MM.1S (cell line): ENCODE measurements around the gene CCDC187.
A peak's percentile ranks its signal among the peaks of the same experiment; 100 is the strongest.

Source experiments
- DNase-seq: peaks from one replicate; pipeline ENCODE4 v3.0.0-alpha.2; 2015
- H2AFZ ChIP-seq: fragments of 300-600 bp; sonication (generic); 2 replicates; pipeline ENCODE4 v1.6.0; 2016; ENCODE audit warnings: antibody characterized with exemption, low read length
- H3F3A ChIP-seq: fragments of 300-600 bp; sonication (generic); 2 replicates; pipeline ENCODE4 v1.6.1; 2016; ENCODE audit warnings: mild to moderate bottlenecking, antibody characterized with exemption, low read length, moderate library complexity, mixed read lengths; ENCODE audit not compliant: insufficient read depth
- H3K27ac ChIP-seq: fragments of 300-600 bp; sonication (generic); 2 replicates; pipeline ENCODE4 v1.5.1; 2016; ENCODE audit warnings: mild to moderate bottlenecking, low read length
- H3K27me3 ChIP-seq: fragments of 300-600 bp; sonication (generic); replicated peaks from 2 replicates; pipeline ENCODE4 v1.6.0; 2016; ENCODE audit warnings: low read length; ENCODE audit not compliant: insufficient read depth
- H3K36me3 ChIP-seq: fragments of 300-600 bp; sonication (generic); replicated peaks from 2 replicates; pipeline ENCODE4 v1.6.1; 2016; ENCODE audit warnings: mild to moderate bottlenecking, low read length, mixed read lengths; ENCODE audit not compliant: insufficient read depth
- H3K4me1 ChIP-seq: fragments of 300-600 bp; sonication (generic); 2 replicates; pipeline ENCODE4 v1.6.1; 2016; ENCODE audit warnings: low read length, mixed read lengths
- H3K4me2 ChIP-seq: fragments of 300-600 bp; sonication (generic); 2 replicates; pipeline ENCODE4 v1.6.0; 2016; ENCODE audit warnings: low read depth, low read length
- H3K4me3 ChIP-seq: fragments of 300-600 bp; sonication (generic); 2 replicates; pipeline ENCODE4 v1.5.1; 2016; ENCODE audit warnings: low read length, mixed read lengths
- H3K79me2 ChIP-seq: fragments of 300-600 bp; sonication (generic); 2 replicates; pipeline ENCODE4 v1.6.1; 2016; ENCODE audit warnings: mixed run types, low read length, mixed read lengths
- H3K9ac ChIP-seq: fragments of 300-600 bp; sonication (generic); 2 replicates; pipeline ENCODE4 v1.6.1; 2016; ENCODE audit warnings: low read length, mixed read lengths
- H3K9me2 ChIP-seq: fragments of 300-600 bp; sonication (generic); replicated peaks from 2 replicates; pipeline ENCODE4 v1.6.1; 2016; ENCODE audit warnings: mild to moderate bottlenecking, low read length, mixed read lengths; ENCODE audit not compliant: insufficient read depth
- H3K9me3 ChIP-seq: fragments of 300-600 bp; sonication (generic); replicated peaks from 2 replicates; pipeline ENCODE4 v1.6.1; 2016; ENCODE audit warnings: mild to moderate bottlenecking, low read length, mixed read lengths; ENCODE audit not compliant: insufficient read depth
- H4K20me1 ChIP-seq: fragments of 300-600 bp; sonication (generic); 2 replicates; pipeline ENCODE4 v1.6.1; 2016; ENCODE audit warnings: mild to moderate bottlenecking, low read length, moderate library complexity, mixed read lengths; ENCODE audit not compliant: insufficient read depth
- CTCF ChIP-seq: fragments of 300-600 bp; sonication (generic); IDR thresholded peaks from 2 replicates; pipeline ENCODE4 v1.5.1; 2016; ENCODE audit warnings: antibody characterized with exemption, low read length, mixed read lengths
- EZH2 ChIP-seq: fragments of 300-600 bp; sonication (generic); optimal IDR thresholded peaks from 2 replicates; pipeline ENCODE3; 2017; ENCODE audit warnings: low read depth, mild to moderate bottlenecking, antibody characterized with exemption, low read length, mixed read lengths
- EZH2phosphoT487 ChIP-seq: fragments of 300-600 bp; sonication (generic); IDR thresholded peaks from 2 replicates; pipeline ENCODE4 v1.6.1; 2018; ENCODE audit warnings: antibody characterized with exemption, low read length

CCDC187 gene

GRCh38 chr9:136299541-136299940 lies 4.4 kb downstream of the CCDC187 start:
- Histone ChIP-seq H3K4me1 (peaks cover 11% of the 10 kb centered on the region; the same call in 1 of the 2 replicates), H3K4me2 (no peak overlapping the region)

GRCh38 chr9:136299116-136299515 lies 4.8 kb downstream of the CCDC187 start:
- Histone ChIP-seq H3K4me3 (no peak overlapping the region), H4K20me1 (no peaks in the 10 kb centered on the region), H2AFZ (no peak overlapping the region), H3K4me2 (no peak overlapping the region), H3K9me2 (no peaks in the 10 kb centered on the region), H3K27ac (no peak overlapping the region), H3K36me3 (no peaks in the 10 kb centered on the region), H3K9ac (no peak overlapping the region), H3K9me3 (no peaks in the 10 kb centered on the region), H3F3A (peaks cover 13% of the 10 kb centered on the region), H3K4me1 (peaks cover 11% of the 10 kb centered on the region; the same call in 1 of the 2 replicates), H3K27me3 (peaks cover 77% of the 10 kb centered on the region), H3K79me2 (no peaks in the 10 kb centered on the region)
- TF ChIP-seq CTCF (no peak), EZH2phosphoT487 (no peak), EZH2 (no peak)
- DNase-seq: no peak

More at GRCh38 chr9:136299541-136299940, 4.4 kb downstream of the CCDC187 start:
- peaks cover 13% of the 10 kb centered on the region for H3F3A ChIP-seq
- H3K4me3 ChIP-seq: no peak overlapping the region
- no peaks in the 10 kb centered on the region for H3K9me2 ChIP-seq
- no peaks in the 10 kb centered on the region for H3K9me3 ChIP-seq
- no peak overlapping the region for H3K27ac ChIP-seq
- H3K36me3 ChIP-seq: no peaks in the 10 kb centered on the region
- DNase-seq: no peak
- no peak overlapping the region for H3K9ac ChIP-seq
- TF ChIP-seq EZH2: no peak
- no peak for TF ChIP-seq CTCF
- no peak for TF ChIP-seq EZH2phosphoT487
- H3K27me3 ChIP-seq: peaks cover 81% of the 10 kb centered on the region
- H2AFZ ChIP-seq: no peak overlapping the region
- H3K79me2 ChIP-seq: no peaks in the 10 kb centered on the region
- H4K20me1 ChIP-seq: no peaks in the 10 kb centered on the region

DNA sequence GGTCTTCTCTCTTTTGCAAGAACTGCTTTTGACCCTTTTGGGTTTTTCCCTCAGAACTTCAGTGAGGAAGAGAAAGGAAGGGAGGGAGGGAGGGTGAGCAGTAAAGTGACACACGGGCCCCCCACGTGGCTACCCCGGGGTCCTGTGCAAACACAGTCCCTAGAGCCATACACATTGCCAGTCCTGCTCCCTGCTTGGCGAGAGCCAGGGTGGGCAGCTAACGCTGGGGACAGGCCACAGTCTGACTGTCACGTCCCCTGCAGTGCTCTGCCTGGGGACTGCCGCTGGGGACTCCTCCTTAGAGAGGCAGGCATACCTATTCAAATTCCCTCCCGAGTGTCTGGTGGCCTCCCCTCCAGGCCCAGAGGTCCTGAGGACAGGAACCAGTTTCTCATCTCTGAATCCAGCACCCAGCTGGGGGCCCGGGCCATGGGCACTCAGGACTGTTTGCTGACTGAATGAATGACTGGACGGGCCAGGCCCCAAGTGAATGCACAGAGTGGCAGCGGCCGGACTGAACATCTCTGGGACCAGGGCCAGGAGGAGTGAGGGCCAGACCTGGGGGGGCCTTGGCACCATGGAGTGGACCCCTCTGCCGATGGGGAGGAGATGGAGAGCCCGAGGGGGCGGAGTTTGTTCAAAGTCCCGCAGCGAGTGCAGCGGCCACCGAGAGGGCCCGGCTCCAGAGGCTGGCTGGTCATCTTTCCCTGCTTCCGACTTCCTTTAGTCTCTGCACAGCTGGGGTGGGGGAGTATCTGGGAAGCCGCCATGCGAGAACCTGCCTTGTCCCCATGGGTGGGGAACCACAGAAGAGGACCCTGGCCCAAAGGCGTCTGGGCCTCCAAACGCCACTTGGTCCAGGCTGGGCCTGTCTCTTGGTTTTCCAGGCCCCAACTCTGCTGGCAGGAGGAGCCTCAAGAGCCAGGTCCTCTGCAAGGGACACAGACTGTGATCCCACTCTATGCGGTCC lies 5.8 kb downstream of the CCDC187 start:
- TF ChIP-seq EZH2phosphoT487: no peak
- TF ChIP-seq CTCF: no peak
- TF ChIP-seq EZH2: no peak
- Histone ChIP-seq H3K36me3 (no peaks in the 10 kb centered on the region), H3K4me3 (no peak overlapping the region; the same call in 1 of the 2 replicates), H3K27ac (peak overlapping the region; percentile 34; the same call in 1 of the 2 replicates), H3K9ac (no peak overlapping the region), H3K27me3 (peaks cover 66% of the 10 kb centered on the region), H3K9me3 (no peaks in the 10 kb centered on the region), H3K79me2 (no peaks in the 10 kb centered on the region), H3K4me2 (peak overlapping the region; percentile 87; the same call in 1 of the 2 replicates), H3K9me2 (no peaks in the 10 kb centered on the region), H3F3A (peaks cover 13% of the 10 kb centered on the region), H2AFZ (no peak overlapping the region), H4K20me1 (no peaks in the 10 kb centered on the region), H3K4me1 (peaks cover 11% of the 10 kb centered on the region; the same call in 1 of the 2 replicates)
- DNase-seq: no peak
